PC-3 (cell line): ENCODE results near the gene PJVK. TPM values are rescaled to one million over a fixed set of nuclear protein-coding genes. Genes with fewer than 3 reads are reported as not detected.
A peak's percentile ranks its signal among the peaks of the same experiment; 100 is the strongest.

Experiments
- ATAC-seq: fragments of 200-7000 bp; cut with Tn5 transposase; 2 replicates; pipeline ENCODE4 v1.9.1; 2020; ENCODE audit warnings: mild to moderate bottlenecking, moderate library complexity
- BruUV-seq: library from RNA; stranded (reverse); fragments of 400-500 nt; replicated peaks from 2 replicates; lab custom pipeline; 2021; lab: Mats Ljungman, UMichigan
- CTCF ChIA-PET: fragments of 300-600 bp; sonication (Branson Sonifier 250); formaldehyde crosslinking; loops from one replicate; lab custom pipeline; 2022; ENCODE audit warnings: antibody characterized with exemption; lab: Charles Lee
- POLR2A ChIA-PET: fragments of 300-600 bp; sonication (Branson Sonifier 250); formaldehyde crosslinking; loops from one replicate; lab custom pipeline; 2022; ENCODE audit warnings: antibody characterized with exemption; ENCODE audit not compliant: unreplicated experiment; lab: Charles Lee
- DNase-seq: peaks from one replicate; pipeline ENCODE4 v3.0.0-alpha.2; 2015
- H2AFZ ChIP-seq: fragments of 300-600 bp; sonication (generic); 2 replicates; pipeline ENCODE4 v1.6.0; 2016; ENCODE audit warnings: antibody characterized with exemption, low read length
- H3F3A ChIP-seq: fragments of 300-600 bp; sonication (generic); one replicate; pipeline ENCODE4 v1.6.0; 2017; ENCODE audit warnings: antibody characterized with exemption, low read length, control low read depth, mild to moderate bottlenecking; ENCODE audit not compliant: unreplicated experiment
- H3K27ac ChIP-seq: fragments of 300-600 bp; sonication (generic); 2 replicates; pipeline ENCODE4 v1.5.1; 2016; ENCODE audit warnings: mild to moderate bottlenecking, low read length
- H3K27me3 ChIP-seq: fragments of 300-600 bp; sonication (generic); 2 replicates; pipeline ENCODE4 v1.6.1; 2016; ENCODE audit warnings: low read length, mixed read lengths
- H3K36me3 ChIP-seq: fragments of 300-600 bp; sonication (generic); 2 replicates; pipeline ENCODE4 v1.6.1; 2016; ENCODE audit warnings: low read depth, mixed run types, low read length, mixed read lengths
- H3K4me1 ChIP-seq: fragments of 300-600 bp; sonication (generic); 2 replicates; pipeline ENCODE4 v1.5.1; 2016; ENCODE audit warnings: low read length; ENCODE audit not compliant: insufficient read depth
- H3K4me2 ChIP-seq: fragments of 300-600 bp; sonication (generic); 2 replicates; pipeline ENCODE4 v1.6.0; 2016; ENCODE audit warnings: low read length
- H3K4me3 ChIP-seq: fragments of 300-600 bp; sonication (generic); 2 replicates; pipeline ENCODE4 v1.5.1; 2016; ENCODE audit warnings: mild to moderate bottlenecking, low read length, mixed read lengths
- H3K79me2 ChIP-seq: fragments of 300-600 bp; sonication (generic); 2 replicates; pipeline ENCODE4 v1.6.1; 2017; ENCODE audit warnings: low read length, mixed read lengths
- H3K9ac ChIP-seq: fragments of 300-600 bp; sonication (generic); 2 replicates; pipeline ENCODE4 v1.6.0; 2016; ENCODE audit warnings: mild to moderate bottlenecking, low read length
- H3K9me2 ChIP-seq: fragments of 300-600 bp; sonication (generic); replicated peaks from 2 replicates; pipeline ENCODE4 v1.6.1; 2016; ENCODE audit warnings: mixed run types, low read length, mixed read lengths
- H3K9me3 ChIP-seq: fragments of 300-600 bp; sonication (generic); 2 replicates; pipeline ENCODE4 v1.6.1; 2016; ENCODE audit warnings: low read length, mixed read lengths
- H4K20me1 ChIP-seq: fragments of 300-600 bp; sonication (generic); 2 replicates; pipeline ENCODE4 v1.6.1; 2016; ENCODE audit warnings: low read length, mixed read lengths
- CTCF ChIP-seq: fragments of 300-600 bp; sonication (generic); conservative IDR thresholded peaks from 2 replicates; pipeline ENCODE4 v1.5.1; 2017; ENCODE audit warnings: antibody characterized with exemption, low read depth, mild to moderate bottlenecking, low read length
- EZH2 ChIP-seq: fragments of 300-600 bp; sonication (generic); IDR thresholded peaks from one replicate; pipeline ENCODE4 v1.6.1; 2017; ENCODE audit warnings: antibody characterized with exemption, mild to moderate bottlenecking, low read length; ENCODE audit not compliant: unreplicated experiment
- EZH2phosphoT487 ChIP-seq: fragments of 300-600 bp; sonication (generic); IDR thresholded peaks from 2 replicates; pipeline ENCODE4 v1.6.1; 2018; ENCODE audit warnings: mild to moderate bottlenecking, antibody characterized with exemption, low read length, borderline replicate concordance
- intact Hi-C: fragments of 100-400 bp; cut with micrococcal nuclease; formaldehyde crosslinking; loops from 2 replicates; pipeline ENCODE4 v1.9.0; 2023
- total RNA-seq: library from RNA; depleted of rRNA; stranded (reverse); fragments of >200 nt; gene quantifications from 2 replicates; pipeline ENCODE4 v1.2.3, GENCODE V29; 2014

PJVK gene
- total RNA-seq, 1 experiment from 2014 or later, result 0.87 TPM

DNA sequence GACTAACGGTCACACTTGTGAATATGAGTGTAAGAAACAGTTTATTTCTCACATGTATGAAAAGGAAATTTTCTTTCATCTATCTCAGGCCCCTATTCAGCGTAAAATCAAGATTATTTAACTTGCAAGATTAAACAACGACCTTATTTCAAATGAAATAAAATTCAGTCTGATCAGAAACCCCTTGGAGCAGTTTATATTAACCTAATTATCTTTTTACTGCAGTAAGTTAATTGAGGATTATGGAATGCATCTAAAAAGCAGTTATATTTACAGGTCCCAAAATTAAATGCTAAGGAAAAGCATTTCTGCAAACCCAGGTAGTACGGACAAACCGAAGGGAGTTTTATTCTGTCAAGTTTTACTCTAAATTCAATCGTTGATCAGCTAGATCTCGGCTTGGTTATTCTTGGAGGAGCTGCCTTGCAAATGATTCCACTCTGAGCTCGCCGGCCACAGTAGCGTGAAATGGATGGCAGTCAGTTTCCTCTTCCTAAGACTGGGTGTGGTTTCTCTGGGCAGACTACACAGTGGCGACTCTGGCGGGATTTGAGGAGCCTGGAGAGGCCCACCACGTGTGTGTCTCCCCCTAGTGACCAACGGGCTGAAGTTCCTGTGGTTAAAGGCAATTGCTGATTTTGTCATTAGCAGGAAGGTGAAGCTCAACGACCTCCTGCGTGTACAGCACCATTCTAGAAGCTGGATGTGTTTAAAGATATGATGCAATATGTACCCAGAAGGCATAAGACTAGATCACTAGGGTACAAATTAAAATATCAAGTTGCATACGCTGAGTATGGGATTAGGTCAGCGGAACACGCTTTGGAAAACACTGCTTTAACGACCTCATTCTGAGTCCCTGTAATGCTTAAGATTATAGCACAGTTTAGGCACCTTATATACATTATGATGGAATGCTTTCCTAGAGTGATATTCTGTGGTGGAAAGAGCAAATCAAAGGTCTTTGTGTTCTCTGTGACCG, 36.6 kb upstream of the PJVK start:
- Histone ChIP-seq H2AFZ (peak overlapping the region; percentile 82), H3K9ac (peak overlapping the region; percentile 90), H3K27ac (peak overlapping the region; percentile 71), H3F3A (no peaks in the 10 kb centered on the region), H3K79me2 (no peaks in the 10 kb centered on the region), H3K4me1 (peaks cover 6% of the 10 kb centered on the region; the same call in 1 of the 2 replicates), H3K4me3 (peak overlapping the region; percentile 70), H4K20me1 (no peaks in the 10 kb centered on the region), H3K4me2 (peak overlapping the region; percentile 92), H3K27me3 (no peaks in the 10 kb centered on the region), H3K9me2 (no peaks in the 10 kb centered on the region), H3K36me3 (no peaks in the 10 kb centered on the region), H3K9me3 (no peaks in the 10 kb centered on the region)
- CTCF ChIA-PET, result interaction anchor here (0.5 to 1.6 kb wide), 13 partner anchors 9 to 304 kb away, joined by 3 to 9 read pairs (median 4); partner anchors contain the start of gene RBM45
- TF ChIP-seq EZH2 (no peak), EZH2phosphoT487 (no peak), CTCF (peak; percentile 92)
- BruUV-seq, result TSS peak; percentile 82
- intact Hi-C loops, result loop anchor here (1.0 to 10.0 kb wide), 8 partner anchors 17 to 630 kb away; partner anchors contain the start of gene RBM45
- POLR2A ChIA-PET, result interaction anchor here (0.6 to 0.7 kb wide), 4 partner anchors 37 to 497 kb away, joined by 3 to 4 read pairs (median 4); partner anchors contain the start of genes PJVK and PRKRA
- ATAC-seq (peak; percentile 85), DNase-seq (peak; percentile 96)

DNA sequence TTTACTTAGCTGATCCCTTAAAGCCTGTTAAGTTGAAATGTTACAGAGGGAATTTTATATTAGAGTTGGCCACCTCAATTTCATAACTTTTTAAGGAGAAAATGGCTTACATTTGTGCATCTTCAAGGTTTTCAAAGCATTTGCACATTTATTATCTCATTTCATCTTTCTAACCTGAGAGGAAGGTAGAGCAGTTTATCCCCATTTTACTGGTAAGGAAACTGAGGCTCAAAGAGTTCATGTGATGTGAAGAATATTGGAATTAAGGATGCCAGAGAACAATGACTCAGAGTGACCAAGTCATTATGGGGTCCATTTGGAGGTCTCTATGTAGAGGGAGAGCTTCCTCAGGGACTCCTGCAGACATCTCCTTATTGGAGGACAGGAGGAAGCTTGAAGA, 35.2 kb upstream of the PJVK start:
- Histone ChIP-seq H3F3A (no peaks in the 10 kb centered on the region), H4K20me1 (no peaks in the 10 kb centered on the region), H3K9me2 (no peaks in the 10 kb centered on the region), H3K27ac (no peak overlapping the region), H3K27me3 (no peaks in the 10 kb centered on the region), H3K4me1 (peaks cover 6% of the 10 kb centered on the region; the same call in 1 of the 2 replicates), H3K4me3 (no peak overlapping the region), H3K9me3 (no peaks in the 10 kb centered on the region), H3K36me3 (no peaks in the 10 kb centered on the region), H3K4me2 (no peak overlapping the region), H2AFZ (no peak overlapping the region), H3K9ac (no peak overlapping the region), H3K79me2 (no peaks in the 10 kb centered on the region)
- no peak for TF ChIP-seq EZH2
- no peak for TF ChIP-seq CTCF
- TF ChIP-seq EZH2phosphoT487, result no peak
- POLR2A ChIA-PET, result interaction anchor here (0.6 kb wide), 1 partner anchor 285 kb away, joined by 4 read pairs; no protein-coding TSS in a partner anchor
- BruUV-seq, result no TSS peak
- no peak for ATAC-seq
- CTCF ChIA-PET, result no interaction called here
- no peak for DNase-seq
- intact Hi-C loops, result loop anchor here (5.0 to 10.0 kb wide), 3 partner anchors 434 to 631 kb away; no protein-coding TSS in a partner anchor
